HepG2 (cell line): ENCODE measurements around the gene NPIPB6. TPM values are rescaled to one million over a fixed set of nuclear protein-coding genes. Genes with fewer than 3 reads are reported as not detected.

ENCODE experiments used
- HOXA5 ChIP-seq: sonication (generic); formaldehyde crosslinking; IDR thresholded peaks from 2 replicates; pipeline ENCODE4 v1.4.0; 2020; ENCODE audit warnings: missing genetic modification reagents
- MIER3 ChIP-seq: IDR thresholded peaks from 2 replicates; pipeline ENCODE4 v1.6.1; 2016; ENCODE audit warnings: missing compliant biosample characterization, borderline replicate concordance
- MYC ChIP-seq: sonication (generic); formaldehyde crosslinking; IDR thresholded peaks from 2 replicates; pipeline ENCODE4 v1.9.0; 2021; ENCODE audit warnings: missing genetic modification reagents, borderline replicate concordance
- NCOA1 ChIP-seq: sonication (generic); formaldehyde crosslinking; IDR thresholded peaks from 2 replicates; pipeline ENCODE4 v1.9.0; 2021; ENCODE audit warnings: missing genetic modification reagents
- PHF8 ChIP-seq: sonication (generic); formaldehyde crosslinking; IDR thresholded peaks from 2 replicates; pipeline ENCODE4 v1.5.0; 2020; ENCODE audit warnings: missing genetic modification reagents
- RFX3 ChIP-seq: IDR thresholded peaks from 2 replicates; pipeline ENCODE4 v1.6.1; 2016; ENCODE audit warnings: missing biosample characterization, missing genetic modification reagents
- SMARCE1 ChIP-seq: fragments of 450-650 bp; IDR thresholded peaks from 2 replicates; pipeline ENCODE4 v1.6.1; 2017; ENCODE audit warnings: borderline replicate concordance
- ZNF335 ChIP-seq: sonication (generic); formaldehyde crosslinking; IDR thresholded peaks from 2 replicates; pipeline ENCODE4 v1.4.0; 2020; ENCODE audit warnings: missing genetic modification reagents
- ZNF549 ChIP-seq: sonication (generic); formaldehyde crosslinking; IDR thresholded peaks from 2 replicates; pipeline ENCODE4 v1.5.0; 2020; ENCODE audit warnings: missing genetic modification reagents
- ZNF572 ChIP-seq: sonication (generic); formaldehyde crosslinking; IDR thresholded peaks from 2 replicates; pipeline ENCODE4 v1.5.1; 2020; ENCODE audit warnings: mild to moderate bottlenecking, missing genetic modification reagents
- ZNF713 ChIP-seq: sonication (generic); formaldehyde crosslinking; IDR thresholded peaks from 2 replicates; pipeline ENCODE4 v1.4.0; 2020; ENCODE audit warnings: mild to moderate bottlenecking, missing genetic modification reagents
- ZNF775 ChIP-seq: sonication (generic); formaldehyde crosslinking; IDR thresholded peaks from 2 replicates; pipeline ENCODE4 v1.4.0; 2020; ENCODE audit warnings: missing genetic modification reagents, mild to moderate bottlenecking, moderate library complexity, borderline replicate concordance
- ZNF776 ChIP-seq: sonication (generic); formaldehyde crosslinking; IDR thresholded peaks from 2 replicates; pipeline ENCODE4 v1.4.0; 2020; ENCODE audit warnings: mild to moderate bottlenecking, missing genetic modification reagents
- ZNF792 ChIP-seq: IDR thresholded peaks from 2 replicates; pipeline ENCODE4 v1.6.1; 2016
- ZNF891 ChIP-seq: sonication (generic); formaldehyde crosslinking; IDR thresholded peaks from 2 replicates; pipeline ENCODE4 v1.5.0; 2020; ENCODE audit warnings: mild to moderate bottlenecking, missing genetic modification reagents
- polyA plus RNA-seq, 8 experiments: library from polyadenylated mRNA; depleted of rRNA in 3 of 8; stranded (reverse) in 7 of 8; unstranded in 1 of 8; fragments of >200 nt; fragmentation: Illumina TruSeq in 4 of 8; extraction: Trizol in 4 of 8; gene quantifications; 2 replicates each; pipeline versions ENCODE4 v1.2.1 to v1.2.3, GENCODE V29; 2011 to 2016; ENCODE audit warnings: low read depth in 4 of 8, missing spikeins in 1 of 8, mixed read lengths in 1 of 8; ENCODE audit not compliant: insufficient read depth in 1 of 8
- total RNA-seq, 5 experiments: library from RNA; depleted of rRNA; stranded (reverse); fragments of >200 nt; fragmentation: Illumina TruSeq; extraction: Trizol; gene quantifications; 2 replicates each; pipeline ENCODE4 v1.2.3, GENCODE V29; 2016; ENCODE audit warnings: low read depth in 1 of 5
- TF ChIP-seq, protein P1 (sequence below): sonication (generic); formaldehyde crosslinking; IDR thresholded peaks from 2 replicates; pipeline ENCODE4 v1.5.1; 2020; ENCODE audit warnings: mild to moderate bottlenecking, missing genetic modification reagents, moderate library complexity
- TF ChIP-seq, protein P2 (sequence below): sonication (generic); formaldehyde crosslinking; IDR thresholded peaks from 2 replicates; pipeline ENCODE4 v1.8.0; 2022; ENCODE audit warnings: missing genetic modification reagents, mild to moderate bottlenecking, moderate library complexity, borderline replicate concordance
- TF ChIP-seq, protein P3 (sequence below): IDR thresholded peaks from 2 replicates; pipeline ENCODE4 v1.6.1; 2016; ENCODE audit warnings: mild to moderate bottlenecking, missing biosample characterization, missing genetic modification reagents
- TF ChIP-seq, protein P4 (sequence below): sonication (generic); formaldehyde crosslinking; IDR thresholded peaks from 2 replicates; pipeline ENCODE4 v1.5.0; 2020; ENCODE audit warnings: mild to moderate bottlenecking, missing genetic modification reagents, borderline replicate concordance
- TF ChIP-seq, protein P5 (sequence below): IDR thresholded peaks from 2 replicates; pipeline ENCODE4 v1.6.1; 2016; ENCODE audit warnings: mild to moderate bottlenecking

Gene NPIPB6
- total and polyA plus RNA-seq, 2 of the 13 experiments (the other 11 are each of a cell fraction or from before 2014, with no cell fraction given) = 0.25 TPM; not detected in 1

DNA sequence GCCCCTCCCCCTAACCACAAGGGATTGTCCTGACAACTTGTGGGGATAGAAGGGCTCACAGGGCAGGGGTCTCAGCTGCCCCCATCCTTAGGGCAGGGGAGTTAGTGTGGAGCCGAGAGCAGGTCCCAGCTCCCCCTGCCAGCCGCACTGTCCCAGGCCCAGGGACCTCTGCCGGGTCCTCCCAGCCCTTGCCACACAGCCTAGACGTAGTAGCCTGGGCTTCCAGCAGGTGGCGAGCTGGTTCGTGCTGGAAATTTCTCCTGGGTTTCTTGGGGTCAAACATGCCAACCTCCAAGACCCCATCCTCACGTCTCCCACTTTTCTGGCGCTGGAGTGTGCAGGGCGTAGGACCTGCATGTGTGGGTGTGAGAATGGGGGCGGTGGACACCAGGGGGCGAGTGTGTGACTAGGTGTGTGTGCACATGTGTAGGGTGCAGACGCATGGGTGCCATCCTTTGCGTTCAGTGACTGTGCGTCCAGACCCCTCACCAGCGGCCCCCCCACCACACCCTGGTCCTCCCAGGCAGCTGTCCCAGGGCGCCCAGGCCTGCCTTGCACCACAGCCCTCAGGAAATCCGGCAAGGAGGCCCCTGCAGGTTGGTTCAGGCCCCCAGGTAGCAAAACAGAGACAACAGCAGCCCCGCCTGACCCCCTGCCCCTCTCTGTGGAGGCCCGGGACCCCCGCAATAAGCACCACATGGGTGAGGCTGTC is 41.5 kb downstream of the NPIPB6 start (continued):
- TF ChIP-seq MYC (CRISPR knock-in tag) (0 out of 2 replicates have a peak, but pooled peaks have one; percentile 21), ZNF891 (peak; percentile 72), HOXA5 (CRISPR knock-in tag) (0 out of 2 replicates have a peak, but pooled peaks have one; percentile 25), NCOA1 (CRISPR knock-in tag) (no peak), ZNF549 (CRISPR knock-in tag) (no peak), MIER3 (0 out of 2 replicates have a peak, but pooled peaks have one; percentile 21), ZNF776 (CRISPR knock-in tag) (peak; percentile 51; the same call in 1 of the 2 replicates), SMARCE1 (no peak), RFX3 (CRISPR knock-in tag) (no peak), ZNF713 (CRISPR knock-in tag) (no peak), PHF8 (CRISPR knock-in tag) (no peak), ZNF572 (CRISPR knock-in tag) (0 out of 2 replicates have a peak, but pooled peaks have one; percentile 51), ZNF335 (CRISPR knock-in tag) (no peak), ZNF775 (CRISPR knock-in tag) (no peak), ZNF792 (CRISPR knock-in tag) (0 out of 2 replicates have a peak, but pooled peaks have one; percentile 29)
- TF ChIP-seq, protein P1, sequence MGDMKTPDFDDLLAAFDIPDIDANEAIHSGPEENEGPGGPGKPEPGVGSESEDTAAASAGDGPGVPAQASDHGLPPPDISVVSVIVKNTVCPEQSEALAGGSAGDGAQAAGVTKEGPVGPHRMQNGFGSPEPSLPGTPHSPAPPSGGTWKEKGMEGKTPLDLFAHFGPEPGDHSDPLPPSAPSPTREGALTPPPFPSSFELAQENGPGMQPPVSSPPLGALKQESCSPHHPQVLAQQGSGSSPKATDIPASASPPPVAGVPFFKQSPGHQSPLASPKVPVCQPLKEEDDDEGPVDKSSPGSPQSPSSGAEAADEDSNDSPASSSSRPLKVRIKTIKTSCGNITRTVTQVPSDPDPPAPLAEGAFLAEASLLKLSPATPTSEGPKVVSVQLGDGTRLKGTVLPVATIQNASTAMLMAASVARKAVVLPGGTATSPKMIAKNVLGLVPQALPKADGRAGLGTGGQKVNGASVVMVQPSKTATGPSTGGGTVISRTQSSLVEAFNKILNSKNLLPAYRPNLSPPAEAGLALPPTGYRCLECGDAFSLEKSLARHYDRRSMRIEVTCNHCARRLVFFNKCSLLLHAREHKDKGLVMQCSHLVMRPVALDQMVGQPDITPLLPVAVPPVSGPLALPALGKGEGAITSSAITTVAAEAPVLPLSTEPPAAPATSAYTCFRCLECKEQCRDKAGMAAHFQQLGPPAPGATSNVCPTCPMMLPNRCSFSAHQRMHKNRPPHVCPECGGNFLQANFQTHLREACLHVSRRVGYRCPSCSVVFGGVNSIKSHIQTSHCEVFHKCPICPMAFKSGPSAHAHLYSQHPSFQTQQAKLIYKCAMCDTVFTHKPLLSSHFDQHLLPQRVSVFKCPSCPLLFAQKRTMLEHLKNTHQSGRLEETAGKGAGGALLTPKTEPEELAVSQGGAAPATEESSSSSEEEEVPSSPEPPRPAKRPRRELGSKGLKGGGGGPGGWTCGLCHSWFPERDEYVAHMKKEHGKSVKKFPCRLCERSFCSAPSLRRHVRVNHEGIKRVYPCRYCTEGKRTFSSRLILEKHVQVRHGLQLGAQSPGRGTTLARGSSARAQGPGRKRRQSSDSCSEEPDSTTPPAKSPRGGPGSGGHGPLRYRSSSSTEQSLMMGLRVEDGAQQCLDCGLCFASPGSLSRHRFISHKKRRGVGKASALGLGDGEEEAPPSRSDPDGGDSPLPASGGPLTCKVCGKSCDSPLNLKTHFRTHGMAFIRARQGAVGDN = peak; percentile 24; the same call in 1 of the 2 replicates
- TF ChIP-seq, protein P2, sequence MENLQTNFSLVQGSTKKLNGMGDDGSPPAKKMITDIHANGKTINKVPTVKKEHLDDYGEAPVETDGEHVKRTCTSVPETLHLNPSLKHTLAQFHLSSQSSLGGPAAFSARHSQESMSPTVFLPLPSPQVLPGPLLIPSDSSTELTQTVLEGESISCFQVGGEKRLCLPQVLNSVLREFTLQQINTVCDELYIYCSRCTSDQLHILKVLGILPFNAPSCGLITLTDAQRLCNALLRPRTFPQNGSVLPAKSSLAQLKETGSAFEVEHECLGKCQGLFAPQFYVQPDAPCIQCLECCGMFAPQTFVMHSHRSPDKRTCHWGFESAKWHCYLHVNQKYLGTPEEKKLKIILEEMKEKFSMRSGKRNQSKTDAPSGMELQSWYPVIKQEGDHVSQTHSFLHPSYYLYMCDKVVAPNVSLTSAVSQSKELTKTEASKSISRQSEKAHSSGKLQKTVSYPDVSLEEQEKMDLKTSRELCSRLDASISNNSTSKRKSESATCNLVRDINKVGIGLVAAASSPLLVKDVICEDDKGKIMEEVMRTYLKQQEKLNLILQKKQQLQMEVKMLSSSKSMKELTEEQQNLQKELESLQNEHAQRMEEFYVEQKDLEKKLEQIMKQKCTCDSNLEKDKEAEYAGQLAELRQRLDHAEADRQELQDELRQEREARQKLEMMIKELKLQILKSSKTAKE = 0 out of 2 replicates have a peak, but pooled peaks have one; percentile 31
- TF ChIP-seq, protein P3, sequence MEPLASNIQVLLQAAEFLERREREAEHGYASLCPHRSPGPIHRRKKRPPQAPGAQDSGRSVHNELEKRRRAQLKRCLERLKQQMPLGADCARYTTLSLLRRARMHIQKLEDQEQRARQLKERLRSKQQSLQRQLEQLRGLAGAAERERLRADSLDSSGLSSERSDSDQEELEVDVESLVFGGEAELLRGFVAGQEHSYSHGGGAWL (CRISPR knock-in tag) = 0 out of 2 replicates have a peak, but pooled peaks have one; percentile 28
- TF ChIP-seq, protein P4, sequence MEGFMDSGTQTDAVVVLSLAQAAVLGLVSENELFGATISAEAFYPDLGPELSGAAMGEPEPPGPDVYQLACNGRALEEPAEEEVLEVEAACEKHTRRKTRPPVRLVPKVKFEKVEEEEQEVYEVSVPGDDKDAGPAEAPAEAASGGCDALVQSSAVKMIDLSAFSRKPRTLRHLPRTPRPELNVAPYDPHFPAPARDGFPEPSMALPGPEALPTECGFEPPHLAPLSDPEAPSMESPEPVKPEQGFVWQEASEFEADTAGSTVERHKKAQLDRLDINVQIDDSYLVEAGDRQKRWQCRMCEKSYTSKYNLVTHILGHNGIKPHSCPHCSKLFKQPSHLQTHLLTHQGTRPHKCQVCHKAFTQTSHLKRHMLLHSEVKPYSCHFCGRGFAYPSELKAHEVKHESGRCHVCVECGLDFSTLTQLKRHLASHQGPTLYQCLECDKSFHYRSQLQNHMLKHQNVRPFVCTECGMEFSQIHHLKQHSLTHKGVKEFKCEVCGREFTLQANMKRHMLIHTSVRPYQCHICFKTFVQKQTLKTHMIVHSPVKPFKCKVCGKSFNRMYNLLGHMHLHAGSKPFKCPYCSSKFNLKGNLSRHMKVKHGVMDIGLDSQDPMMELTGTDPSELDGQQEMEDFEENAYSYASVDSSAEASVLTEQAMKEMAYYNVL = no peak
- TF ChIP-seq, protein P5, sequence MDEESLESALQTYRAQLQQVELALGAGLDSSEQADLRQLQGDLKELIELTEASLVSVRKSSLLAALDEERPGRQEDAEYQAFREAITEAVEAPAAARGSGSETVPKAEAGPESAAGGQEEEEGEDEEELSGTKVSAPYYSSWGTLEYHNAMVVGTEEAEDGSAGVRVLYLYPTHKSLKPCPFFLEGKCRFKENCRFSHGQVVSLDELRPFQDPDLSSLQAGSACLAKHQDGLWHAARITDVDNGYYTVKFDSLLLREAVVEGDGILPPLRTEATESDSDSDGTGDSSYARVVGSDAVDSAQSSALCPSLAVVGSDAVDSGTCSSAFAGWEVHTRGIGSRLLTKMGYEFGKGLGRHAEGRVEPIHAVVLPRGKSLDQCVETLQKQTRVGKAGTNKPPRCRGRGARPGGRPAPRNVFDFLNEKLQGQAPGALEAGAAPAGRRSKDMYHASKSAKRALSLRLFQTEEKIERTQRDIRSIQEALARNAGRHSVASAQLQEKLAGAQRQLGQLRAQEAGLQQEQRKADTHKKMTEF (CRISPR knock-in tag) = peak; percentile 19; the same call in 1 of the 2 replicates
